ENCODE data around the gene CHST13.

The CHST13 gene

DNA sequence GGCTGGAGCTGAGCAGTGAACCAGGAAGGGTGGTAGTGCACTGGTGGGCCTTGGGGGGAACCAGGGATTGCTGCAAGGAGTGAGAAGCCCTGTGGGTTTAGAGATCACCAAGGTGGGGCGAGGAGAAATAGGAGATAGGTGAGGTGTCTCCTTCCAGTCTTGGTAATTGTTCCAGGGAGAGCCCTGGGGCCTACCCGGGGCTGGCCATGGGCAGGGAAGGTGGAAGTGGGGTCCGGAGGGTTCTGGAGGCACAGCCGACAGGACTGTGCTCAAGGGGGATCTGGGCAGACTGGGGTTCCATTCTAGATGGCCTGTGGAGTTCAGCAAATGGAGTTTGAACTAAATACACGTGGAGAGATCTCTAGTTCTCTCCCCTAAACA lies 4.5 kb downstream of the CHST13 start:
- TF ChIP-seq CTCF (IDR thresholded peaks at IDR 0.05; ENCODE audit: unreplicated experiment in 3 of 3), result no peak
- peaks cover 42% of the 10 kb centered on the region for H3K27me3 Mint-ChIP-seq (ENCODE audit: low read depth)

GRCh38 chr3:126528800-126529541 lies 5.0 kb downstream of the CHST13 start:
- Mint-ChIP-seq H3K4me3 (no peak overlapping the region), H3K27me3 (ENCODE audit: low read depth) (peaks cover 44% of the 10 kb centered on the region), H3K4me1 (no peaks in the 10 kb centered on the region), H3K27ac (peak overlapping the region; percentile 41 to 57 (median 55)), H3K36me3 (ENCODE audit: low read depth) (no peaks in the 10 kb centered on the region), H3K9me3 (no peaks in the 10 kb centered on the region)
- peak in 1 of 3 experiments; percentile 20 for TF ChIP-seq CTCF (IDR thresholded peaks at IDR 0.05; ENCODE audit: unreplicated experiment in 3 of 3)

More for the DNA sequence above, 4.5 kb downstream of the CHST13 start:
- Mint-ChIP-seq H3K4me3 (no peak overlapping the region), H3K36me3 (ENCODE audit: low read depth) (no peaks in the 10 kb centered on the region), H3K4me1 (no peaks in the 10 kb centered on the region), H3K9me3 (no peaks in the 10 kb centered on the region), H3K27ac (peak overlapping the region in 2 of 3 experiments; percentile 55 to 57)

- Mint-ChIP-seq H3K4me1 (no peaks in the 10 kb centered on the region), H3K36me3 (ENCODE audit: low read depth) (no peaks in the 10 kb centered on the region), H3K9me3 (no peaks in the 10 kb centered on the region), H3K4me3 (no peak overlapping the region), H3K27ac (no peak overlapping the region), H3K27me3 (ENCODE audit: low read depth) (peaks cover 47% of the 10 kb centered on the region)
- TF ChIP-seq CTCF (IDR thresholded peaks at IDR 0.05; ENCODE audit: unreplicated experiment in 3 of 3), result no peak
Observed at GRCh38 chr3:126529585-126530170, 5.7 kb downstream of the CHST13 start.

DNA sequence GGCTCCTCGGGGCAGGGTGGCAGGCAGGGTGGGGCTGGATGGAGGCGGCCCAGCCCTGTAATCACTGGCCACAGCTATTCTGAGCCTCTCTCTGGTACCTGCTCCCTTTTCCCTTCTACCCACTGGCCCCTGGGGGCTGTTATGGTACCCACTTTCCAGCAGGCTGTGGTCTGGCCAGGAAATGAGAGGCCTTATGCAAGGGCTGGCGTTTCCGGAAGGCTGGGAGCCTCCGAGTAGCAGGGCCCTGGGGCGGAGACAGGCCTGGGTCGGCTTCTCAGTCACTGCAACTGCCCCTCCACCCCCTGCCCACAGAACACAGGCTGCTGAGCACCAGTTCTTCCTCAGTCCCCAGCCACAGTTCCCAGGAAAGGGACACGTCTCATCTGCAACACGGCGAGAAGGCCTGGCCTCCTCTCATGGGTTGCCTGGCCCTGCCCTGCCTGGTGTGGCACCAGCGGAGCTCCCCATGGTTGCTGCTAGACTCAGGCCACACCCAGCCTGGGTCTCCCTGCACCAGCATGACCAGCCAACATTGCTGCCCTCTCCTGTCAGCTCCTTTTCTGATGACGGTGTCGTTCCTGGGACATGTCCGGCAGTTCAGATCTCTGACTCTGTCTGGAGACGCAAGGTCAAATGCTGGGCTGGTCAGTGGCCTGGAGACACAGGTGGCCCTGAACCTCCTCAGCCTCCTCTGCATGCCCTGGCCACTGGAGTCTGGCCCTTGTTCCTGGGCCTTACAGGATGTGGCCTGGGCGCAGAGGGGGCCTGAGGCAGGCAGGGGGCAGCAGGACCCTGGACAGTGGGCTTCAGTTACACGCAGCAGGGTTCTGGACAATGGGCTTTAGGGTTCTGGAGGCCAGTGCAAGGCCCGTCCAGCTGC lies 6.5 kb downstream of the CHST13 start:
- no peak overlapping the region for H3K27ac Mint-ChIP-seq
- H3K4me1 Mint-ChIP-seq, result no peaks in the 10 kb centered on the region
- H3K36me3 Mint-ChIP-seq (ENCODE audit: low read depth), result no peaks in the 10 kb centered on the region
- TF ChIP-seq CTCF (IDR thresholded peaks at IDR 0.05; ENCODE audit: unreplicated experiment in 3 of 3), result no peak
- no peaks in the 10 kb centered on the region for H3K9me3 Mint-ChIP-seq
- no peak overlapping the region for H3K4me3 Mint-ChIP-seq
- peaks cover 47% of the 10 kb centered on the region for H3K27me3 Mint-ChIP-seq (ENCODE audit: low read depth)

DNA sequence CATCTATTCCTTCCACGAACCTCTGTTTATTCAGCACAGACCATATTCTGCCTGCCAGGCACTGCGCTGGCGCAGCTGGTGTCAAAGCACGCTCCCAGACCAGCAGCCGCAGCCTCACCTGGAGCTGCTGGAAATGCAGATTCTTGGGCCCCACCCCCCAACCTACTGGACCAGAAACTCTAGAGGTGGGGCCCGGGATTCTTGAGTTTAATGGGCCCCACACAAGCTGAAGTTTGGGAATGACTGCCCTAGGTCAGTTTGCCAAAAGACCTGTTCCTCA lies 7.0 kb downstream of the CHST13 start:
- no peaks in the 10 kb centered on the region for H3K9me3 Mint-ChIP-seq
- H3K36me3 Mint-ChIP-seq (ENCODE audit: low read depth), result no peaks in the 10 kb centered on the region
- H3K4me3 Mint-ChIP-seq, result no peak overlapping the region
- no peak for TF ChIP-seq CTCF (IDR thresholded peaks at IDR 0.05; ENCODE audit: unreplicated experiment in 3 of 3)
- no peak overlapping the region for H3K27ac Mint-ChIP-seq
- H3K4me1 Mint-ChIP-seq, result no peaks in the 10 kb centered on the region
- H3K27me3 Mint-ChIP-seq (ENCODE audit: low read depth), result peaks cover 49% of the 10 kb centered on the region
